ENCODE data around the gene APLN.
A peak's percentile ranks its signal among the peaks of the same experiment; 100 is the strongest.

The APLN gene

GRCh38 chrX:129654652-129655546 is at the start of gene APLN:
TSS of gene APLN (minus strand) at chrX:129654956. CDS start at chrX:129654630, 326 bp downstream.
- DNase-seq: peak; percentile 73

GRCh38 chrX:129704491-129704890 is 49.7 kb upstream of the APLN start:
- DNase-seq: no peak

DNA sequence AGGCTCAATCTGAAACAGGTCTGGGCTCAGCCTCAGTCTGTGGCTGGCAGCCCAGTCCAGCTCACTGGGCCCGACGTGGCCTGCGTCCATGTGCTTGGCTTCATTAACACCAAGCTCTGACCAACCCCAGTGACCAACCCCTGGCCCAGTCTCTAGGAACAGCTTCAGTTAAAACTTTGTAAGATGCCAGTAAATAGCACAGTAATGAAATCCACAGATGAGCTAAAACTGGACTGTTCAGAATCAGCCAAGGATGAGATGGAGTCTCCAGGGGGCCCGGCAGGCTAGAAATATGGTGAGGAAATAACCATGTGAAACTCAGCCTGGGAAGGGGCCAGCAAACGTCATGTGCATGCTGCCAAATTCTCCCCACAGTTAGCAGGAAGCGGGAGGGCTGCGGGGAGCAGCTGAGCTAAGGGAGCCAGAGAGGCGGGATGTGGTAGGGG is 46.9 kb upstream of the APLN start:
- no peak for DNase-seq

DNA sequence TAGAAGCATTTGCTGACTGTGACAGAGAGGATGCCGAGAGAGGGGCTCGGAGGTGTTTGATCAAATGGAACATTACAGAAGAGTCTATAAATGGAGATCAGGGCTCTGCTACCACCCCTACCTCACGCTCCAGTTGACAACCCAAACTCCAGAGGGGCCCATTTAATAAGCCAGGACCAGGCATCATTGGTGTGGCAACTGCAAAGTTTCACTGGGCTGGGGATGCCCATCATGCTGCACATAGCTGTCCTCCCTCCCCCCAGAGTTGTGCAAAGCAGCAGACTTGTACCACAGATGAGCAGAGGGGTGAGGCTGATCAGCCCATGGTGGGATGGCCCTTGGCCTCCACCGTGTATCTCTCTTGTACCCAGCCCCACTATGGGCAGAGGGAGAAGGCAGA is 45.8 kb upstream of the APLN start:
- no peak for DNase-seq

- DNase-seq: no peak
These were observed 43.4 kb upstream of the APLN start for GRCh38 chrX:129698150-129698549.

- DNase-seq: no peak
These were observed 42.6 kb upstream of the APLN start for GRCh38 chrX:129697204-129697829.

- no peak for DNase-seq
These were observed 41.9 kb upstream of the APLN start for GRCh38 chrX:129696463-129697155.

GRCh38 chrX:129695937-129696336 is 41.2 kb upstream of the APLN start:
- DNase-seq: no peak

- DNase-seq: no peak
These were observed 40.8 kb upstream of the APLN start for GRCh38 chrX:129695535-129695934.

GRCh38 chrX:129694805-129695204 is 40.0 kb upstream of the APLN start:
- DNase-seq: no peak

GRCh38 chrX:129693354-129693753 is 38.6 kb upstream of the APLN start:
- DNase-seq: no peak

- no peak for DNase-seq
These were observed 35.7 kb upstream of the APLN start for GRCh38 chrX:129690435-129690834.

GRCh38 chrX:129689796-129690195 is 35.0 kb upstream of the APLN start:
- no peak for DNase-seq

DNA sequence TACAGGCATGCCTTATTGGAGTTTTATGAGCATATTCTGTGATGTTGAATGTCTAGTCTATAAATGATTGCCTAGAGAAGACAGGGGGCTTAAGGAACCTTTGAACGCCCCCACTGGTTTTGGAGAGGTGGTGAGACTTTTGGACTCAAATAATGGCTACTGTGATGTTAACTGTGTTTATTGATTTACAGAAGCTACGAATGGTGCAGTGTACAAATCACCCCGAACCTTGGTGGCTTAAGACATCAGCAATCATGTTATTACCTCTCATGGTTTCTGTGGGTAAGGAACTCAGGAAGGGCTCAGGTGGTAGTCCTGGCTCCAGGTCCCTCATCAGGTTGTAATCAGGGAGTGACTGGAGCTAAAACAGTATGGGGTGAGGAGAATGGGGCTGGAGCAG is 33.3 kb upstream of the APLN start:
- no peak for DNase-seq

GRCh38 chrX:129686422-129686948 is 31.7 kb upstream of the APLN start:
- peak; percentile 4 for DNase-seq

DNA sequence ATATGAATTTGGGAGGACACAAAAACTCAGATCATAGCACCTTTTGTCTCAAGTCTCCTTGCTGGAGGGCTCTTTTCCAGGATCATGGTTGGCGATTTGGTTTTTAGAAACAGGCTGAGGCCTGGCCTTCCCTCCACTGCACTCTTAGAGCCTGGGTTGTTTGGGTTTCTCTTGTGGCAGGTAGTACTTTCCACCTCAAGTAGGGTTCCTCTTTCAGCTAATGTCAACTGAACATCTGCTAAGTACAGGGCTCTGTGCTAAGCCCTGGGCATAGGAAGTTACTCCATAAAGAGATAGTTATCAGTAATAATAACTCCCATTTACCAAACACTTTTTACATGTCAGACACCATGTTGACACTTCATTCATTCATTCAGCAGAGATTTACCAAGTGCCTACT is 28.2 kb upstream of the APLN start:
- DNase-seq: no peak

DNA sequence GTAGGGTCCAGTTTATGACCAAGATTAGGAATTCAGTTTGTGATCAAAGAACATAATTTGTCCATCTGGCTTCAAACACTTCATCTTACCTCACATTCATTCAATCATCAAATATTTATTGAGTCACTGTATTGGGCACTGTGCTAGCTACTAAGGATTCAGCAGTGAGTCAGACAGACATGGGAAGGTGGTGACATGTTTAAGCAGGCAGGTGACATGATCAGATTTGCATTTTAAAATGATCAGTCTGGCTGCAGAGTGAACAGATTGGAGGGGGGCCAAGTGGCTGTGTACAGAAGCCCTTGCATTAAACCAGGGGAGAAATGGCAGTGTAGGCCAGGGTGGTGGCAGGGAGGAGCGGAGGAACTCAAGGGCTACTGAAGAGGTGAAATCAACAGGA is 25.1 kb upstream of the APLN start:
- no peak for DNase-seq

- DNase-seq: peak; percentile 51
These were observed 23.9 kb upstream of the APLN start for GRCh38 chrX:129678614-129679195.

- DNase-seq: no peak
These were observed 12.7 kb upstream of the APLN start for GRCh38 chrX:129667412-129667811.

- no peak for DNase-seq
These were observed 11.3 kb upstream of the APLN start for GRCh38 chrX:129665916-129666644.

GRCh38 chrX:129663171-129663570 is 8.4 kb upstream of the APLN start:
- DNase-seq: no peak

DNA sequence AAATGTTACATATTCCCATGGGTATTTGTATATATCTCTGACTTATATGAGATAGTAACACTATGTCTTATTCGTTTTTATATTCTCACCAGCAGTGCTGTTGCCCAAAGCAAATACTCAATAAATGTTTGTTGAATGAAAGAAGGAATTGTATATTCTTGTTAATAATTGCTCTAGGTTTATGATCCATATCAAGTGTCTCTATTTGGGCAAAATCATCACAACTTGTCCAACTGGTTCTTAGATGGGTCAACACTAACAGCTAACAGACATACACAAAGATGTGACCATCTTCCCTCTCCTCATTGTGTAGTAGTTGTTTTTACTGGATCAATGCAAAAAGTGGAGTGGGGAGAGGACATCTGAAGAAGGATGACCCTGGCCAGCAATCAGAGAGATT is 6.6 kb upstream of the APLN start:
- DNase-seq: no peak

Measured in retina (tissue), 1 donor.